ENCODE measurements around the gene DPRX. TPM values are rescaled to one million over a fixed set of nuclear protein-coding genes. Genes with fewer than 3 reads are reported as not detected.

Gene DPRX
- total RNA-seq, 1 experiment from 2014 or later = not detected

DNA sequence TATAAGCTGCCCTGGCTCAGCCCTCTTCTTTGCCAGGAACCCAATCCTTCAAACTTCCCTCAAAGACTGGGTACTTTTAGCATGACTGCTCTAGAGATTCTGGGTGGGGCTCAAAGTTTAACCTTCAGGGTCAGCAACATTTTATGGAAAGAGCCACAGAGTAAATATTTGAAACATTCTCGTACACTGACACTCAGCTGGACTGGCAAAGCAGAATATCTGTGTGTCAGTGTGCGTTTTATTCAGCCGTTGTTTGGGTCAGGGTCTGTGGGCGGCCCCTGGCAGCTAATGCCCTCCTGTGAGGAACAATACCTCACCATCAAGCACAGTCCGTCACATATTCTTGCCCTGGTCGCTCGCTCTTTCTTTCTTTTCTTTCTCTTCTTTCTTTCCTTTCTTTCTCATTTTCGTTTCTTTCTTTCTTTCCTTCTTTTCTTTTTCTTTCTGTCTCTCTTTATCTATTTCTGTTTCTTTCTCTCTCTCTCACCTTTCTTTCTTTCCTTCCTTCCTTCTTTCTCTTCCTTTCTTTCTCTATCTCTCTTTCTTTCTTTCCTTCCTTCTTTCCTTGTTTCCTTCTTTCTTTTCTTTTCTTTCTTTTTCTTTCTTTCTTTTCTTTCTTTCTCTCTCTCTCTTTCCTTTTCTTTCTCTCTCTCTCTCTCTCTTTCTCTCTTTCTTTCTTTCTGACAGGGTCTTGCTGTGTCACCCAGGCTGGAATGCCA lies 10.7 kb downstream of the DPRX start:
- H3K4me1 Mint-ChIP-seq = peaks cover 44% of the 10 kb centered on the region
- no peak overlapping the region for H3K4me3 Mint-ChIP-seq
- POLR2A ChIA-PET = interaction anchor here (1.2 kb wide), 1 partner anchor 47 kb away, joined by 3 read pairs; no protein-coding TSS in a partner anchor
- CTCF ChIA-PET = interaction anchor here (0.6 to 2.8 kb wide), 2 partner anchors 39 to 47 kb away, joined by 3 to 7 read pairs; no protein-coding TSS in a partner anchor
- ATAC-seq (peak; percentile 19; the same call in 1 of the 2 replicates), DNase-seq (ENCODE audit: low spot score) (no peak)
- TF ChIP-seq CREM (CRISPR knock-in tag; IDR thresholded peaks at IDR 0.05) = no peak
- TF ChIP-seq, protein P1, sequence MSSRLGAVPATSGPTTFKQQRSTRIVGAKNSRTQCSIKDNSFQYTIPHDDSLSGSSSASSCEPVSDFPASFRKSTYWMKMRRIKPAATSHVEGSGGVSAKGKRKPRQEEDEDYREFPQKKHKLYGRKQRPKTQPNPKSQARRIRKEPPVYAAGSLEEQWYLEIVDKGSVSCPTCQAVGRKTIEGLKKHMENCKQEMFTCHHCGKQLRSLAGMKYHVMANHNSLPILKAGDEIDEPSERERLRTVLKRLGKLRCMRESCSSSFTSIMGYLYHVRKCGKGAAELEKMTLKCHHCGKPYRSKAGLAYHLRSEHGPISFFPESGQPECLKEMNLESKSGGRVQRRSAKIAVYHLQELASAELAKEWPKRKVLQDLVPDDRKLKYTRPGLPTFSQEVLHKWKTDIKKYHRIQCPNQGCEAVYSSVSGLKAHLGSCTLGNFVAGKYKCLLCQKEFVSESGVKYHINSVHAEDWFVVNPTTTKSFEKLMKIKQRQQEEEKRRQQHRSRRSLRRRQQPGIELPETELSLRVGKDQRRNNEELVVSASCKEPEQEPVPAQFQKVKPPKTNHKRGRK (CRISPR knock-in tag; IDR thresholded peaks at IDR 0.05; ENCODE audit: borderline replicate concordance) = peak; percentile 95
- H3K36me3 Mint-ChIP-seq = peaks cover 5% of the 10 kb centered on the region
- peak overlapping the region; percentile 1; the same call in 1 of the 2 replicates for H3K27ac Mint-ChIP-seq
- H3K9me3 Mint-ChIP-seq = no peaks in the 10 kb centered on the region
- peaks cover 4% of the 10 kb centered on the region for H3K27me3 Mint-ChIP-seq (ENCODE audit: low read depth)

DNA sequence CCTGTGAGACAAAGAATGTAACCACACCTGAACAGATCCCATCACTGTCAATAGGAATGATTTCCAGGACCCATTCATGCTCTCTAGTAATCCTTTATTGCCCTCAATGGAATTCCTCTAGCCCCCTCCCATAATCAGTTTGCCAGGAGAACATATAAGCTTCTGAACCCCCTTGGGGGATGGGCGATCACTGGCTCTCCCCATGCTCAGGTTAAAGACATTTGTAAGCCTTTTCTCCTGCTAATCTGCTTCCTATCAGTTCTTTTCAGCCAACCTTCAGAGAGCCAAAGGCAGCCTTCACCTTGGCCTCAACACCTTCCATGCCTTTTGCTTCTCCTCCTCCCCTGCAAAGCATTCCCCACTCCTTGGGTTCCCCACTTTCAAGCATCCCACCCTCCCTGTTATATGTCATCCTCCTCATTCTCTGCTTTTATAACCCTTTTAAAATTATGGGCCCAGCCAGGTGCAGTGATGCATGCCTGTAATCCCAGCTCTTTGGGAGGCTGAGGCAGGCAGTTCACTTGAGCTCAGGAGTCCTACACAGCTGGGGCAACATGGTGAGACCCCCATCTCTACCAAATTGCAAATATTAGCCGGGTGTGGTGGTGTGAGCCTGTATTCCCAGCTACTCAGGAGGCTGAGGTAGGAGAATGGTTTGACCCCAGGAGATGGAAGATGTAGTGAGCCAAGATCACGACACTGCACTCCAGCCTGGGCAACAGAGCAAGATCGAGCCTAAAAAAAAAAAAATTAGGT lies 12.4 kb downstream of the DPRX start:
- peak overlapping the region; percentile 92 for H3K27ac Mint-ChIP-seq
- no peaks in the 10 kb centered on the region for H3K9me3 Mint-ChIP-seq
- DNase-seq (ENCODE audit: low spot score) (peak; percentile 48), ATAC-seq (peak; percentile 76)
- H3K4me3 Mint-ChIP-seq = no peak overlapping the region; the same call in 1 of the 2 replicates
- TF ChIP-seq, protein P2, sequence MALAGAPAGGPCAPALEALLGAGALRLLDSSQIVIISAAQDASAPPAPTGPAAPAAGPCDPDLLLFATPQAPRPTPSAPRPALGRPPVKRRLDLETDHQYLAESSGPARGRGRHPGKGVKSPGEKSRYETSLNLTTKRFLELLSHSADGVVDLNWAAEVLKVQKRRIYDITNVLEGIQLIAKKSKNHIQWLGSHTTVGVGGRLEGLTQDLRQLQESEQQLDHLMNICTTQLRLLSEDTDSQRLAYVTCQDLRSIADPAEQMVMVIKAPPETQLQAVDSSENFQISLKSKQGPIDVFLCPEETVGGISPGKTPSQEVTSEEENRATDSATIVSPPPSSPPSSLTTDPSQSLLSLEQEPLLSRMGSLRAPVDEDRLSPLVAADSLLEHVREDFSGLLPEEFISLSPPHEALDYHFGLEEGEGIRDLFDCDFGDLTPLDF (CRISPR knock-in tag; IDR thresholded peaks at IDR 0.05) = no peak
- TF ChIP-seq ZNF121 (CRISPR knock-in tag; IDR thresholded peaks at IDR 0.05) = peak; percentile 93
- TF ChIP-seq TEAD1 (CRISPR knock-in tag; IDR thresholded peaks at IDR 0.05) = peak; percentile 44; the same call in 1 of the 2 replicates
- TF ChIP-seq ETV6 (CRISPR knock-in tag; IDR thresholded peaks at IDR 0.05) = peak; percentile 68
- TF ChIP-seq ESRRA (CRISPR knock-in tag; IDR thresholded peaks at IDR 0.05; ENCODE audit: borderline replicate concordance) = no peak
- 0 out of 2 replicates have a peak, but pooled peaks have one; percentile 19 for TF ChIP-seq NFE2L1 (CRISPR knock-in tag; IDR thresholded peaks at IDR 0.05)
- POLR2A ChIA-PET = no interaction called here
- H3K4me1 Mint-ChIP-seq = peaks cover 43% of the 10 kb centered on the region
- CTCF ChIA-PET = interaction anchor here (0.6 to 3.2 kb wide), 5 partner anchors 16 to 234 kb away, joined by 3 to 15 read pairs (median 5); no protein-coding TSS in a partner anchor
- H3K36me3 Mint-ChIP-seq = peaks cover 14% of the 10 kb centered on the region
- peaks cover 4% of the 10 kb centered on the region for H3K27me3 Mint-ChIP-seq (ENCODE audit: low read depth)

DNA sequence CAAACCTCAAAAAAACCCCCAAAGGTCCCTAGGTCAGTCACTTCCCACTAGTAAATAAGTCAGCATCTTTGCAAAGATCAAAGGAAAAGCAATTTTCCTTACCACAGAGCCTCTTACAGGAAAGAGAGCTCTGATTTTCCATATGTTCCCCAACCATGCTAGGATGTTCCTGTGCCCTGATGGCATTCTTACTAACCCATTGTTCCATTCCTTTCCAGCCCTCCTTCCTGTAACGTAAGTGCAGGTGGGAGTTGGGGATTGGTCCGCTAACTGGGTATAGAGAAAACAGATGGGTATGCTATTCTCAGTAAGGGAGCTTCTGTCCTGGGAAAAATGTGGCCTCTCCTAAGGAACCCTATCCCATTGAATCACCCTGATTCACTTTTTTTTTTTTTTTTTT lies 14.3 kb downstream of the DPRX start:
- DNase-seq (ENCODE audit: low spot score) = no peak
- TF ChIP-seq, protein P3, sequence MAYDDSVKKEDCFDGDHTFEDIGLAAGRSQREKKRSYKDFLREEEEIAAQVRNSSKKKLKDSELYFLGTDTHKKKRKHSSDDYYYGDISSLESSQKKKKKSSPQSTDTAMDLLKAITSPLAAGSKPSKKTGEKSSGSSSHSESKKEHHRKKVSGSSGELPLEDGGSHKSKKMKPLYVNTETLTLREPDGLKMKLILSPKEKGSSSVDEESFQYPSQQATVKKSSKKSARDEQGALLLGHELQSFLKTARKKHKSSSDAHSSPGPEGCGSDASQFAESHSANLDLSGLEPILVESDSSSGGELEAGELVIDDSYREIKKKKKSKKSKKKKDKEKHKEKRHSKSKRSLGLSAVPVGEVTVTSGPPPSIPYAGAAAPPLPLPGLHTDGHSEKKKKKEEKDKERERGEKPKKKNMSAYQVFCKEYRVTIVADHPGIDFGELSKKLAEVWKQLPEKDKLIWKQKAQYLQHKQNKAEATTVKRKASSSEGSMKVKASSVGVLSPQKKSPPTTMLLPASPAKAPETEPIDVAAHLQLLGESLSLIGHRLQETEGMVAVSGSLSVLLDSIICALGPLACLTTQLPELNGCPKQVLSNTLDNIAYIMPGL (CRISPR knock-in tag; IDR thresholded peaks at IDR 0.05) = no peak
- TF ChIP-seq, protein P4, sequence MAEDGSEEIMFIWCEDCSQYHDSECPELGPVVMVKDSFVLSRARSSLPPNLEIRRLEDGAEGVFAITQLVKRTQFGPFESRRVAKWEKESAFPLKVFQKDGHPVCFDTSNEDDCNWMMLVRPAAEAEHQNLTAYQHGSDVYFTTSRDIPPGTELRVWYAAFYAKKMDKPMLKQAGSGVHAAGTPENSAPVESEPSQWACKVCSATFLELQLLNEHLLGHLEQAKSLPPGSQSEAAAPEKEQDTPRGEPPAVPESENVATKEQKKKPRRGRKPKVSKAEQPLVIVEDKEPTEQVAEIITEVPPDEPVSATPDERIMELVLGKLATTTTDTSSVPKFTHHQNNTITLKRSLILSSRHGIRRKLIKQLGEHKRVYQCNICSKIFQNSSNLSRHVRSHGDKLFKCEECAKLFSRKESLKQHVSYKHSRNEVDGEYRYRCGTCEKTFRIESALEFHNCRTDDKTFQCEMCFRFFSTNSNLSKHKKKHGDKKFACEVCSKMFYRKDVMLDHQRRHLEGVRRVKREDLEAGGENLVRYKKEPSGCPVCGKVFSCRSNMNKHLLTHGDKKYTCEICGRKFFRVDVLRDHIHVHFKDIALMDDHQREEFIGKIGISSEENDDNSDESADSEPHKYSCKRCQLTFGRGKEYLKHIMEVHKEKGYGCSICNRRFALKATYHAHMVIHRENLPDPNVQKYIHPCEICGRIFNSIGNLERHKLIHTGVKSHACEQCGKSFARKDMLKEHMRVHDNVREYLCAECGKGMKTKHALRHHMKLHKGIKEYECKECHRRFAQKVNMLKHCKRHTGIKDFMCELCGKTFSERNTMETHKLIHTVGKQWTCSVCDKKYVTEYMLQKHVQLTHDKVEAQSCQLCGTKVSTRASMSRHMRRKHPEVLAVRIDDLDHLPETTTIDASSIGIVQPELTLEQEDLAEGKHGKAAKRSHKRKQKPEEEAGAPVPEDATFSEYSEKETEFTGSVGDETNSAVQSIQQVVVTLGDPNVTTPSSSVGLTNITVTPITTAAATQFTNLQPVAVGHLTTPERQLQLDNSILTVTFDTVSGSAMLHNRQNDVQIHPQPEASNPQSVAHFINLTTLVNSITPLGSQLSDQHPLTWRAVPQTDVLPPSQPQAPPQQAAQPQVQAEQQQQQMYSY (CRISPR knock-in tag; IDR thresholded peaks at IDR 0.05) = no peak
- no peak for TF ChIP-seq ZNF121 (CRISPR knock-in tag; IDR thresholded peaks at IDR 0.05)
- TF ChIP-seq, protein P5, sequence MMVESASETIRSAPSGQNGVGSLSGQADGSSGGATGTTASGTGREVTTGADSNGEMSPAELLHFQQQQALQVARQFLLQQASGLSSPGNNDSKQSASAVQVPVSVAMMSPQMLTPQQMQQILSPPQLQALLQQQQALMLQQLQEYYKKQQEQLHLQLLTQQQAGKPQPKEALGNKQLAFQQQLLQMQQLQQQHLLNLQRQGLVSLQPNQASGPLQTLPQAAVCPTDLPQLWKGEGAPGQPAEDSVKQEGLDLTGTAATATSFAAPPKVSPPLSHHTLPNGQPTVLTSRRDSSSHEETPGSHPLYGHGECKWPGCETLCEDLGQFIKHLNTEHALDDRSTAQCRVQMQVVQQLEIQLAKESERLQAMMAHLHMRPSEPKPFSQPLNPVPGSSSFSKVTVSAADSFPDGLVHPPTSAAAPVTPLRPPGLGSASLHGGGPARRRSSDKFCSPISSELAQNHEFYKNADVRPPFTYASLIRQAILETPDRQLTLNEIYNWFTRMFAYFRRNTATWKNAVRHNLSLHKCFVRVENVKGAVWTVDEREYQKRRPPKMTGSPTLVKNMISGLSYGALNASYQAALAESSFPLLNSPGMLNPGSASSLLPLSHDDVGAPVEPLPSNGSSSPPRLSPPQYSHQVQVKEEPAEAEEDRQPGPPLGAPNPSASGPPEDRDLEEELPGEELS (CRISPR knock-in tag; IDR thresholded peaks at IDR 0.05) = no peak
- peaks cover 29% of the 10 kb centered on the region for H3K36me3 Mint-ChIP-seq
- peaks cover 35% of the 10 kb centered on the region for H3K4me1 Mint-ChIP-seq
- peaks cover 4% of the 10 kb centered on the region; the same call in 1 of the 2 replicates for H3K27me3 Mint-ChIP-seq (ENCODE audit: low read depth)
- peaks cover 8% of the 10 kb centered on the region for H3K9me3 Mint-ChIP-seq
- ATAC-seq = no peak; the same call in 1 of the 2 replicates
- ChIA-PET POLR2A (no interaction called here), CTCF (interaction anchor here (0.6 to 3.2 kb wide), 3 partner anchors 12 to 266 kb away, joined by 3 to 15 read pairs (median 3); no protein-coding TSS in a partner anchor)
- H3K4me3 Mint-ChIP-seq = no peak overlapping the region
- H3K27ac Mint-ChIP-seq = peak overlapping the region; percentile 44; the same call in 1 of the 2 replicates

Data from WTC11 (cell line).